Measurements from ENCODE around the gene GPR152.

DNA sequence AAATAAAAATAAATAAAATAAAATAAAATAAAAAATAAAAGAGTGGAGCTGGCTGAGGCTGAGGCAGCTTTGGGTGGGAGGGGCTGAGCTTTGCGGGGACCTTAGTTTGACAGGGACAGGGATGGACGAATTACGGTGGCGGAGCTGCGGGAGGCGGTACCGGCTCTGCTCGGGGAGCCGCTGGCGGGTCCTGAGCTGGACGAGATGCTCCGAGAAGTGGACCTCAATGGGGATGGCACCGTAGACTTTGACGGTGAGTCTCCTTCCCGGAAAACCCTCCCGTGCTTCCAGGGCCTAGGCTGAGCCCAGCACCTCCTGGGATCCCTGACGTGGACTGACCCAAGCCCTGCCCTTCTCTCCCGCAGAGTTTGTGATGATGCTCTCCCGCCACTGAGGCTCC, 5.7 kb upstream of the GPR152 start:
- TF ChIP-seq, protein P1, sequence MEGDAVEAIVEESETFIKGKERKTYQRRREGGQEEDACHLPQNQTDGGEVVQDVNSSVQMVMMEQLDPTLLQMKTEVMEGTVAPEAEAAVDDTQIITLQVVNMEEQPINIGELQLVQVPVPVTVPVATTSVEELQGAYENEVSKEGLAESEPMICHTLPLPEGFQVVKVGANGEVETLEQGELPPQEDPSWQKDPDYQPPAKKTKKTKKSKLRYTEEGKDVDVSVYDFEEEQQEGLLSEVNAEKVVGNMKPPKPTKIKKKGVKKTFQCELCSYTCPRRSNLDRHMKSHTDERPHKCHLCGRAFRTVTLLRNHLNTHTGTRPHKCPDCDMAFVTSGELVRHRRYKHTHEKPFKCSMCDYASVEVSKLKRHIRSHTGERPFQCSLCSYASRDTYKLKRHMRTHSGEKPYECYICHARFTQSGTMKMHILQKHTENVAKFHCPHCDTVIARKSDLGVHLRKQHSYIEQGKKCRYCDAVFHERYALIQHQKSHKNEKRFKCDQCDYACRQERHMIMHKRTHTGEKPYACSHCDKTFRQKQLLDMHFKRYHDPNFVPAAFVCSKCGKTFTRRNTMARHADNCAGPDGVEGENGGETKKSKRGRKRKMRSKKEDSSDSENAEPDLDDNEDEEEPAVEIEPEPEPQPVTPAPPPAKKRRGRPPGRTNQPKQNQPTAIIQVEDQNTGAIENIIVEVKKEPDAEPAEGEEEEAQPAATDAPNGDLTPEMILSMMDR (IDR thresholded peaks at IDR 0.05): no peak
- no peak for TF ChIP-seq POLR2A (IDR thresholded peaks at IDR 0.05)

All from right lobe of liver (tissue), 4 donors.